GM18511 (cell line): ENCODE results near the gene CPT2.
"Not testable (repeated sequence)": the region's sequence is repeated elsewhere in the genome, so short reads cannot be mapped to it uniquely, and the experiment has no call there.

Experiments
- ATAC-seq: cut with Tn5 transposase; IDR thresholded peaks from one replicate; pipeline ENCODE4 v1.9.1; 2021; ENCODE audit warnings: mild to moderate bottlenecking, moderate library complexity; ENCODE audit not compliant: unreplicated experiment

CPT2 gene

GRCh38 chr1:53182111-53182593 is 14.5 kb upstream of the CPT2 start:
- no peak for ATAC-seq

DNA sequence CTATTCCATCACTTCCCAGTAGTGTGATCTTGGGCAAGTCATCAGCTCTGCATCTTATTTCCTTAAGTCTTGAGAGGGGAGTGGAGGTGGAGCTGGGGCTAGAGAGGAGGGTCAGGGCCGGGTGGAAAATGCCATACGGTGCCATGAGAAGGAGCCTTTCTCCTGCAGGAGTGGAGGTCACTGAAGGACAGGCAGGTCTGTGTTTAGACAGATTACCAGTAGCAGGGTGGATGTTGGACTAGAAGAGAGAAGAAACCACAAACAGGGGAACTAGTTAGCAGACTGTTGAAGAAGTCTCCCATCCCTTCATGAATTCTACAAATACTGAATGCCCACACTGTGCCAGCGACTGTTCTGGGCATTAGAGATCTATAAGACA is 13.9 kb upstream of the CPT2 start:
- no peak for ATAC-seq

DNA sequence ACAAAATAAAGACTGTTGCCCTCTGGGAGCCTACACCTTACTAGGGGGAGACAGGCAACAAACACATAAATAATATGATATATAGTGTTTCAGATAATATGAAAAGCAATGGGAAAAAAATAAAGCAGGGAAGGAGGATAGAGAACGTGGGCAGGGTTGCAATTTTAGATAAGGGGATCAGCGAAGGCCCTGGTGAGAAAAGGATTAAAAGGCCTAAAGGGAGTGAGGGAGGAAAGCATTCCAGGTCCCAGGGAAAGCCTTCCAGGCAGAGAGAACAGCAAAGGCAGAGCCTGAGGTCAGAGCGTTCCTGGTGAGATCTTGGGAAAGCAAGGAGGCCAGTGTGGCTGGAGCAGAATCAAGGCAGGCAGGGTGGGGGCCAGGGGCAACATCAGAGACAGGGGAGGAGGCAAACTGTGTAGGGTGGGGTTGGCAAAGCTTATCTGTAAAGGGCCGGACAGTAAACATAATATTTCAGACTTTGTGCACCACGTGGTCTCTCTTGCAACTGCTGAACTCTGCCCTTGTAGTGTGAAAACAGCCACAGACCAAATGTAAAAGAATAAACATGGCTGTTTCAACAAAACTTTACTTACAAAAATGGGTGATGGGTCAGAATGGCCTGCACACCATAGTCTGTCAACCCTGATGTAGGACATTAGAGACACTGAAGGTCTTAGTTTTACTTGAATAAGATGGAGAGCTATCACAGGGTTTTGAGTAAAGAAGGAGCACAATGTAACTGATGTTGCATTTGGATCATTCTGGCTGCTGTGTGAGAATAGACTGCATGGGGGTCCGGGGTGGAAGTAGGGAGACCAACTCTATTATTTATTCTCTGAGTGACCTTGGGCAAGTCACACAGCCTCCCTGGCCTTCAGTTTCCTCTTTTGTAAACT is 13.3 kb upstream of the CPT2 start:
- ATAC-seq, result no peak

DNA sequence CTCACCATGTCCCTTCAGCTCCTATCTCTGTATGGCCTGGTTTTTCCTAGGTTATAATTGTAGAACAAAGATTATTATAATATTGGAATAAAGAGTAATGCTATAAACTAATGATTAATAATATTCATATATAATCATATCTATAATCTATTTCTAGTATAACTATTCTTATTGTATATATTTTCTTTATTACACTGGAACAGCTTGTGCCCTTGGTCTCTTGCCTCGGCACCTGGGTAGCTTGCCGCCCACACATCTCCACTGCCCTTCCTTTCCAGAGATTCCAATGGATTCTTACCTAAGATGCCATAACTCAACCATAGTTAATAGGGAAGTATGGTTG is 10.7 kb upstream of the CPT2 start:
- ATAC-seq, result not testable (repeated sequence)

- ATAC-seq, result no peak
Observed at GRCh38 chr1:53186533-53186932, 10.1 kb upstream of the CPT2 start.

GRCh38 chr1:53187401-53187800 is 9.2 kb upstream of the CPT2 start:
- ATAC-seq, result no peak

GRCh38 chr1:53188099-53188498 is 8.5 kb upstream of the CPT2 start:
- no peak for ATAC-seq

- no peak for ATAC-seq
Observed at GRCh38 chr1:53189061-53189460, 7.6 kb upstream of the CPT2 start.

- ATAC-seq, result no peak
Observed at GRCh38 chr1:53190210-53190611, 6.4 kb upstream of the CPT2 start.

DNA sequence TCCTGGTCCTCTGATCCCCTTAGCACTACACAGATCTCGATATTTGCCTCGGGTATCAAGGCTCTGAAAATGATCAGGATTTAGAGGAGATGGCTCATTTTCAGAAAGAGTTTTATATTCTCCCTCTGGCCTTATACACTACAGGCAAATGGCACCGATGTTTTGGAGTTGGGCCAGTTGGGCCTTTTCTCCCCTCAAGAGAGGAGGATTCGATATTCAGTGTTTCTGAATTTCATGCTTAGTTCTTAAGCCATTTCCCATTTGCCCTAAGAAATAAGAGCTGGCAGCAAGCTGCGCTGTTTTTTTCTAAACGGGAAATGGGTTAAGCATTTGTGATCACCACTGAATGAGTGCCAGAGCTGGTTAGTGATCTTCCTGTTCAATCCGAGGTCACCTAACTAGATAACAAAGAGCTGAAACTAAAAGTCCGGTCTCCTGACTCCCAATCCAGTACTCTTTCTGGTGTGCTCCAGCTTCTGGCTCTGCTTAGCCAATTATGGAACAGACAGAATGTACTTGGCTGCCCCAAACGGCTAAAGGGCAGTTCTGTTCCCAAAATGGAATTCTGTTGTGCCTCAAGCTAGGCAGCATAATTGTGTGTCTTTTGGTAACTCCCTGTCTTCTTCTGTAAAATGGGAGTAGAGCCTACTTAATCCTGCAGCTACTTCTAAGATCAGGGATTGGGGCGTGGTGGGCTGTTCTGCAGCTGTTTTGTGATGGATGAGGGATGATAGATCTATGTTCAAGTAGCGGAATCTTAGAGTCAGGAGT is 1.2 kb upstream of the CPT2 start:
- no peak for ATAC-seq

- peak; percentile 32 for ATAC-seq
Observed at GRCh38 chr1:53196017-53196484, 573 bp upstream of the CPT2 start.

DNA sequence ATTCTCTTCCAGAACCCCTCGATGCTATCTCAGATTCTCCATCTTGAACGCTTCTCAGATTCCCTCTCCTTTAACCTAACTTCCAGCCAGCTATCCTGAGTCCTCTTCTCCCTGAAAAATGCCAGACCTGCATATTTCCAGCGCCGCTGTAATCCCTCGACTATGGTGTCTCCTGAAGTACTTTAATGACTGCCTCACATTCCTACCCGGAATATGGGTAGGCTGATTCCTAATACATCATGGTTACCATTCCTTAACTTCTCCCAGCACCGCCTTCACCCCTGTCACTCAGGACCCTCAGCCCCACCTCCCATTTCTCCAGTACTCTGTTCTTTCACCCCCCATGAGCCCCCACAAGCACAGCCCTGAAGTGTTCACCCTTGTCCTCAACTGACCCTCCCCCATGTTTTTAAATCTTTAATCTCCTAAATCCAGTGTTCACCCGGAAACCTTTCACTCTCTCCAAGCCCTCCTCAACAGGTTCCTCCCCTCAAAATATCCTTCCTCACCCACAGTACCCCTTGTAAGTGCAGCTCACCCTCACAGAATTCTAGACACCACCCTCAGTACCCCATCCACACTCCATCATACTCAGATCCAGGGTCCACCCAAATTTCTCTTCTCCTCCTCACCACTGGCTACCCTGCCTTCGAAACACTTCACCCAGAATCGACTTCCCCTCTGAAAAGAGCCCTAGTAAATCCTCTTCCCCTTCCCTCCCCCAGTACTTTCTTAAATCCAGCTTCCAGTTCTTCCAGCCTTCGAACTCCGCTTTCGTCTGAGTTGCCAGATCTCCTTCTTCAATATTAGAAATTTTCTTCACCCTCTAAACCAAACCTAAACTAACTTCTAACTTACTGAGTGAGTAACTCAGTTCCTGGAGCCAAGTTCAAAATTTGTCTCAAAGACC is 922 bp downstream of the CPT2 start:
- no peak for ATAC-seq

GRCh38 chr1:53198241-53198651 is 1.6 kb downstream of the CPT2 start:
- no peak for ATAC-seq

GRCh38 chr1:53203466-53203865 is 6.8 kb downstream of the CPT2 start:
- no peak for ATAC-seq

DNA sequence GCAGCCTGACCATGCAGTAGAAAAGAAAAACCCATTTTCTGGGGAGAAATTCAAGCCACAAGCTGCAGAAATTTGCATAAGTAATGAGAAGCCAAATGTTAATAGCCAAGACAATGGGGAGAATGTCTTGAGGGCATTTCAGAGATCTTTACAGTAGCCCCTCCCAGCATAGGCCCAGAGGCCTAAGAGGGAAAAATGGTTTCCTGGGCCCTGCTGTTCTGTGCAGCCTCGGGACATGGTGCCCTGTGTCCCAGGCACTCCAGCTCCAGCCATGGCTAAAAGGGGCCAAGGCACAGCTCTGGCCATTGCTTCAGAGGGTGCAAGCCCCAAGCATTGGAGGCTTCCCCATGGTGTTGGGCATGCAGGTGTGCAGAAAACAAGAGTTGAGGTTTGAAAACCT is 8.9 kb downstream of the CPT2 start:
- ATAC-seq, result not testable (repeated sequence)

GRCh38 chr1:53206083-53206685 is 9.6 kb downstream of the CPT2 start:
- not testable (repeated sequence) for ATAC-seq

- ATAC-seq, result no peak
Observed at GRCh38 chr1:53206735-53207379, 10.2 kb downstream of the CPT2 start.

DNA sequence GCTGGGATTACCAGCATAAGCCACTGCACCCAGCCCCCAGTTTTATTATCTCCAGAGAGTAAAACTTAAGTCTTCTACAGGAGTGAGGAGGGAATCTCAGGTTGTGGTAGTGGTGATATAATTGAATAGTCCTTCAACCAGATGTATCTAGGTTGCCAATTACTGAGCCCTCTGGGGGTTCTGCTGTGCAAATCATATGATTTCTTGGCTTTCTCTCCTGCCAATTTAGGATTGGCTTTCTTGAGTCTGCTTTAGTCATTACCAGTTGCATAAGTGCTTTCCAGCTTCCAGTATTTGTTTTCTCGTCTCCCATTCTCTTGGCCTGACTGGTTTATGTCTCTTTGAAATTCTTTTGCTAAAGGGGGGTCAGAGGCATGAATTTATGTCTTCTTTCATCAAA is 11.1 kb downstream of the CPT2 start:
- no peak for ATAC-seq

DNA sequence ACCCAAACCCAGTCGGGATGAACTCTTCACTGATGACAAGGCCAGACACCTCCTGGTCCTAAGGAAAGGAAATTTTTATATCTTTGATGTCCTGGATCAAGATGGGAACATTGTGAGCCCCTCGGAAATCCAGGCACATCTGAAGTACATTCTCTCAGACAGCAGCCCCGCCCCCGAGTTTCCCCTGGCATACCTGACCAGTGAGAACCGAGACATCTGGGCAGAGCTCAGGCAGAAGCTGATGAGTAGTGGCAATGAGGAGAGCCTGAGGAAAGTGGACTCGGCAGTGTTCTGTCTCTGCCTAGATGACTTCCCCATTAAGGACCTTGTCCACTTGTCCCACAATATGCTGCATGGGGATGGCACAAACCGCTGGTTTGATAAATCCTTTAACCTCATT is 13.7 kb downstream of the CPT2 start:
- ATAC-seq, result no peak

GRCh38 chr1:53210954-53211353 is 14.3 kb downstream of the CPT2 start:
- ATAC-seq, result no peak
